HepG2 (cell line): ENCODE measurements around the gene NSUN6. TPM values are rescaled to one million over a fixed set of nuclear protein-coding genes. Genes with fewer than 3 reads are reported as not detected.
"Not testable (repeated sequence)": the region's sequence is repeated elsewhere in the genome, so short reads cannot be mapped to it uniquely, and the experiment has no call there.

ENCODE experiments used
- ATAC-seq: fragments of 200-7000 bp; cut with Tn5 transposase; 3 replicates; pipeline ENCODE4 v1.9.1; 2020; ENCODE audit warnings: mild to moderate bottlenecking, moderate library complexity
- BruUV-seq: library from RNA; stranded (reverse); fragments of 400-500 nt; replicated peaks from 2 replicates; lab custom pipeline; 2021; lab: Mats Ljungman, UMichigan
- CTCF ChIA-PET: fragments of 300-600 bp; formaldehyde crosslinking; extraction: SDS; loops from one replicate; lab custom pipeline; 2021; ENCODE audit warnings: low total read pairs, inconsistent platforms, low intra/inter-chr PET ratio; lab: Yijun Ruan, JAX
- POLR2A ChIA-PET: fragments of 350-600 bp; sonication (Branson Sonifier 250); formaldehyde crosslinking; loops from one replicate; lab custom pipeline; 2020; ENCODE audit warnings: antibody characterized with exemption, inconsistent platforms; lab: Yijun Ruan, JAX
- DNase-seq: peaks from one replicate; pipeline ENCODE4 v3.0.0-alpha.2; 2015; ENCODE audit warnings: low spot score
- FAIRE-seq: peaks from 3 replicates; lab custom pipeline; 2011; peaks lifted over from hg19 to GRCh38; lab: Jason Lieb, UNC
- H2AFZ ChIP-seq: one replicate; pipeline ENCODE4 v1.6.1; 2011; ENCODE audit warnings: low read length, inconsistent platforms
- H3K27ac ChIP-seq: fragments of 300-600 bp; 3 replicates; pipeline ENCODE4 v1.8.0; 2011; ENCODE audit warnings: mixed run types, mild to moderate bottlenecking, mixed read lengths, low read length, inconsistent platforms; ENCODE audit not compliant: insufficient read depth; ENCODE audit errors: extremely low read length
- H3K27me3 ChIP-seq, 2 experiments: fragments of 200-600 bp in 1 of 2; 2 replicates in 1 of 2; 3 replicates in 1 of 2; pipeline versions ENCODE4 v1.6.0 to v1.8.0; 2011; ENCODE audit warnings: low read length in 2 of 2, mild to moderate bottlenecking in 2 of 2, moderate library complexity in 2 of 2, inconsistent platforms in 1 of 2; ENCODE audit not compliant: insufficient read depth in 2 of 2, control insufficient read depth in 1 of 2
- H3K36me3 ChIP-seq, 2 experiments: fragments of 200-600 bp in 1 of 2; replicated peaks in 1 of 2; 2 replicates in 1 of 2; 3 replicates in 1 of 2; pipeline versions ENCODE4 v1.5.1 to v1.8.0; 2011; ENCODE audit warnings: low read length in 2 of 2, inconsistent platforms in 1 of 2; ENCODE audit not compliant: insufficient read depth in 2 of 2, control insufficient read depth in 1 of 2
- H3K4me1 ChIP-seq: 2 replicates; pipeline ENCODE4 v1.5.1; 2012; ENCODE audit warnings: low read length, inconsistent platforms; ENCODE audit not compliant: insufficient read depth
- H3K4me2 ChIP-seq: 2 replicates; pipeline ENCODE4 v1.6.0; 2011; ENCODE audit warnings: low read depth, low read length, inconsistent platforms
- H3K4me3 ChIP-seq, 3 experiments: fragments of 200-600 bp in 1 of 3; sonication (generic), shearing (Covaris generic) in 1 of 3; replicated peaks in 1 of 3; 2 replicates each; pipeline ENCODE4 v1.5.1; 2011 to 2016; ENCODE audit warnings: low read length in 3 of 3, inconsistent platforms in 2 of 3, low read depth in 2 of 3, mild to moderate bottlenecking in 2 of 3, control low read depth in 1 of 3, mixed read lengths in 1 of 3; ENCODE audit not compliant: insufficient read depth in 1 of 3
- H3K79me2 ChIP-seq: one replicate; pipeline ENCODE4 v1.6.1; 2011; ENCODE audit warnings: low read length, inconsistent platforms; ENCODE audit not compliant: insufficient read depth
- H3K9ac ChIP-seq: 2 replicates; pipeline ENCODE4 v1.6.0; 2011; ENCODE audit warnings: mild to moderate bottlenecking, low read depth, low read length, inconsistent platforms; ENCODE audit not compliant: insufficient read depth
- H3K9me3 ChIP-seq: 2 replicates; pipeline ENCODE4 v1.5.1; 2012; ENCODE audit warnings: mild to moderate bottlenecking, low read length
- H4K20me1 ChIP-seq: 2 replicates; pipeline ENCODE4 v1.6.0; 2011; ENCODE audit warnings: inconsistent platforms, mild to moderate bottlenecking, low read length, moderate library complexity; ENCODE audit not compliant: insufficient read depth
- ARID5B ChIP-seq: IDR thresholded peaks from 2 replicates; pipeline ENCODE4 v1.4.0; 2020; ENCODE audit warnings: mild to moderate bottlenecking, missing genetic modification reagents
- FOXO1 ChIP-seq: sonication (generic); formaldehyde crosslinking; IDR thresholded peaks from 2 replicates; pipeline ENCODE4 v1.4.0; 2020; ENCODE audit warnings: missing genetic modification reagents
- HNRNPL ChIP-seq: fragments of 200-400 bp; formaldehyde crosslinking; IDR thresholded peaks from 2 replicates; pipeline ENCODE4 v1.6.1; 2017; ENCODE audit warnings: mild to moderate bottlenecking, low read depth, low read length
- HOXA9 ChIP-seq: sonication (generic); formaldehyde crosslinking; IDR thresholded peaks from 2 replicates; pipeline ENCODE4 v1.8.1; 2022; ENCODE audit warnings: missing genetic modification reagents, mild to moderate bottlenecking, moderate library complexity, borderline replicate concordance
- KDM3A ChIP-seq: IDR thresholded peaks from 2 replicates; pipeline ENCODE4 v1.6.1; 2018; ENCODE audit warnings: low read depth, missing compliant biosample characterization
- MED1 ChIP-seq: sonication (generic); formaldehyde crosslinking; IDR thresholded peaks from 2 replicates; pipeline ENCODE4 v1.4.0; 2020; ENCODE audit warnings: missing genetic modification reagents
- TARDBP ChIP-seq: sonication (generic); formaldehyde crosslinking; IDR thresholded peaks from 2 replicates; pipeline ENCODE4 v1.8.0; 2022; ENCODE audit warnings: mild to moderate bottlenecking, missing genetic modification reagents
- UBTF ChIP-seq: sonication (generic); formaldehyde crosslinking; IDR thresholded peaks from 2 replicates; pipeline ENCODE4 v1.4.0; 2020; ENCODE audit warnings: mild to moderate bottlenecking, missing genetic modification reagents
- ZNF501 ChIP-seq: sonication (generic); formaldehyde crosslinking; IDR thresholded peaks from 2 replicates; pipeline ENCODE4 v1.5.1; 2020; ENCODE audit warnings: mild to moderate bottlenecking, moderate library complexity, missing genetic modification reagents
- WGBS: methylation state at CpG from one replicate; pipeline ENCODE4 v1.1.6; 2017; ENCODE audit warnings: low lambda C conversion rate; 5-methylcytosine and 5-hydroxymethylcytosine counted together
- in situ Hi-C: cut with HindIII; loops from 2 replicates; pipeline ENCODE4 v1.10.0; 2017; ENCODE audit warnings: low pct_unique_long_range_greater_than_20kb; ENCODE audit not compliant: extremely low pct_ligation_motif_present
- intact Hi-C: fragments of 100-400 bp; cut with micrococcal nuclease; formaldehyde crosslinking; loops from one replicate; pipeline ENCODE4 v1.10.0; 2022; ENCODE audit not compliant: unreplicated experiment
- polyA plus RNA-seq, 8 experiments: library from polyadenylated mRNA; depleted of rRNA in 3 of 8; stranded (reverse) in 7 of 8; unstranded in 1 of 8; fragments of >200 nt; fragmentation: Illumina TruSeq in 4 of 8; extraction: Trizol in 4 of 8; gene quantifications; 2 replicates each; pipeline versions ENCODE4 v1.2.1 to v1.2.3, GENCODE V29; 2011 to 2016; ENCODE audit warnings: low read depth in 4 of 8, missing spikeins in 1 of 8, mixed read lengths in 1 of 8; ENCODE audit not compliant: insufficient read depth in 1 of 8
- total RNA-seq, 5 experiments: library from RNA; depleted of rRNA; stranded (reverse); fragments of >200 nt; fragmentation: Illumina TruSeq; extraction: Trizol; gene quantifications; 2 replicates each; pipeline ENCODE4 v1.2.3, GENCODE V29; 2016; ENCODE audit warnings: low read depth in 1 of 5

Gene NSUN6
- total and polyA plus RNA-seq, 2 of the 13 experiments (the other 11 are each of a cell fraction or from before 2014, with no cell fraction given) = 17.2 to 19.3 TPM

GRCh38 chr10:18635995-18636394, 15.4 kb downstream of the NSUN6 start (continued):
- TF ChIP-seq TARDBP (CRISPR knock-in tag) (no peak), HOXA9 (CRISPR knock-in tag) (no peak)

- BruUV-seq, ATAC-seq, H3K79me2 ChIP-seq, H3K27me3 ChIP-seq, in situ Hi-C loops, H3K27ac ChIP-seq, FAIRE-seq, H3K9ac ChIP-seq, intact Hi-C loops, H3K36me3 ChIP-seq, H3K9me3 ChIP-seq, H3K4me3 ChIP-seq, H3K4me2 ChIP-seq, POLR2A ChIA-PET, CTCF ChIA-PET, H4K20me1 ChIP-seq, H2AFZ ChIP-seq, DNase-seq: not testable (repeated sequence)
- H3K4me1 ChIP-seq = peaks cover 30% of the 10 kb centered on the region
- 96% methylated on average over 2 of the region's 3 CpGs for WGBS
Observed at GRCh38 chr10:18632500-18632899, 18.9 kb downstream of the NSUN6 start.

- H3K27me3 ChIP-seq, H2AFZ ChIP-seq, H3K36me3 ChIP-seq, H3K79me2 ChIP-seq, H4K20me1 ChIP-seq, in situ Hi-C loops, CTCF ChIA-PET, H3K9me3 ChIP-seq: not testable (repeated sequence)
- ATAC-seq (peak; percentile 70), DNase-seq (peak; percentile 57), FAIRE-seq (peak; percentile 57)
- peak overlapping the region; percentile 64 for H3K27ac ChIP-seq
- POLR2A ChIA-PET = interaction anchor here (0.7 to 3.6 kb wide), 8 partner anchors 10 to 38 kb away, joined by 3 to 17 read pairs (median 4); partner anchors contain the start of gene ARL5B
- peak overlapping the region; percentile 58; the same call in 1 of the 2 replicates for H3K9ac ChIP-seq
- H3K4me1 ChIP-seq = peaks cover 24% of the 10 kb centered on the region
- H3K4me2 ChIP-seq = peak overlapping the region; percentile 65
- BruUV-seq = TSS peak; percentile 65
- peak overlapping the region; percentile 42 to 61 (median 49); a peak in 5 of 6 replicates for H3K4me3 ChIP-seq
- intact Hi-C loops = loop anchor here (1.0 kb wide), 1 partner anchor 24 kb away; the partner anchor contains the start of gene NSUN6
- WGBS = 35% methylated on average over 11 of the region's 25 CpGs
- TF ChIP-seq MED1 (CRISPR knock-in tag) (peak; percentile 53; the same call in 1 of the 2 replicates), HNRNPL (0 out of 2 replicates have a peak, but pooled peaks have one; percentile 39), FOXO1 (CRISPR knock-in tag) (peak; percentile 56), ZNF501 (CRISPR knock-in tag) (peak; percentile 39; the same call in 1 of the 2 replicates), ARID5B (peak; percentile 87), KDM3A (0 out of 2 replicates have a peak, but pooled peaks have one; percentile 37), UBTF (CRISPR knock-in tag) (0 out of 2 replicates have a peak, but pooled peaks have one; percentile 23)
Observed at GRCh38 chr10:18627452-18628018, 23.9 kb downstream of the NSUN6 start.
